ENCODE results near the gene KISS1.
"Not testable (repeated sequence)": the region's sequence is repeated elsewhere in the genome, so short reads cannot be mapped to it uniquely, and the experiment has no call there.

GRCh38 chr1:204238520-204238919 is 42.2 kb upstream of the KISS1 start:
- TF ChIP-seq POLR2A (IDR thresholded peaks at IDR 0.05; ENCODE audit: low read length); GATA1 (IDR thresholded peaks at IDR 0.05; ENCODE audit: low read depth, low read length): not testable (repeated sequence)
